HG03442 (cell line): ENCODE results near the gene GPR173.

ENCODE experiments used
- ATAC-seq: cut with Tn5 transposase; IDR thresholded peaks from one replicate; pipeline ENCODE4 v1.9.1; 2021; ENCODE audit warnings: mild to moderate bottlenecking, moderate library complexity; ENCODE audit not compliant: unreplicated experiment

The GPR173 gene

GRCh38 chrX:53048169-53049126 lies at the start of gene GPR173:
Gene GPR173, plus strand, starts transcription at chrX:53048789. Its CDS starts 27,833 bp downstream, at chrX:53076622.
- no peak for ATAC-seq

- no peak for ATAC-seq
Measured at GRCh38 chrX:53000447-53001135, 48.0 kb upstream of the GPR173 start.

GRCh38 chrX:53001958-53002357 lies 46.6 kb upstream of the GPR173 start:
- ATAC-seq = no peak

GRCh38 chrX:53003111-53003510 lies 45.5 kb upstream of the GPR173 start:
- ATAC-seq = no peak

GRCh38 chrX:53004038-53004437 lies 44.6 kb upstream of the GPR173 start:
- ATAC-seq = no peak

GRCh38 chrX:53004811-53005210 lies 43.8 kb upstream of the GPR173 start:
- no peak for ATAC-seq

- ATAC-seq = no peak
Measured at GRCh38 chrX:53005327-53005726, 43.3 kb upstream of the GPR173 start.

- ATAC-seq = no peak
Measured at GRCh38 chrX:53009032-53009431, 39.6 kb upstream of the GPR173 start.

GRCh38 chrX:53013291-53013690 lies 35.3 kb upstream of the GPR173 start:
- ATAC-seq = no peak

- no peak for ATAC-seq
Measured at GRCh38 chrX:53018627-53019026, 30.0 kb upstream of the GPR173 start.

GRCh38 chrX:53022381-53022780 lies 26.2 kb upstream of the GPR173 start:
- ATAC-seq = no peak

GRCh38 chrX:53028678-53029077 lies 19.9 kb upstream of the GPR173 start:
- no peak for ATAC-seq

- ATAC-seq = no peak
Measured at GRCh38 chrX:53031380-53031779, 17.2 kb upstream of the GPR173 start.

GRCh38 chrX:53036149-53036548 lies 12.4 kb upstream of the GPR173 start:
- no peak for ATAC-seq

- ATAC-seq = no peak
Measured at GRCh38 chrX:53039236-53039635, 9.4 kb upstream of the GPR173 start.

GRCh38 chrX:53044995-53045394 lies 3.6 kb upstream of the GPR173 start:
- no peak for ATAC-seq

- ATAC-seq = no peak
Measured at GRCh38 chrX:53047228-53047627, 1.4 kb upstream of the GPR173 start.

GRCh38 chrX:53049127-53049517 lies 533 bp downstream of the GPR173 start:
- ATAC-seq = no peak

GRCh38 chrX:53050841-53051240 lies 2.3 kb downstream of the GPR173 start:
- ATAC-seq = no peak

GRCh38 chrX:53055244-53055849 lies 6.8 kb downstream of the GPR173 start:
- ATAC-seq = no peak

GRCh38 chrX:53056292-53056691 lies 7.7 kb downstream of the GPR173 start:
- no peak for ATAC-seq

- no peak for ATAC-seq
Measured at GRCh38 chrX:53065104-53065503, 16.5 kb downstream of the GPR173 start.
